ENCODE data around the gene BNIP5.

- TF ChIP-seq POLR2AphosphoS5 (IDR thresholded peaks at IDR 0.05; ENCODE audit: borderline replicate concordance, low read depth, low read length) (no peak), EZH2 (IDR thresholded peaks at IDR 0.05) (no peak), FOXP2 (optimal IDR thresholded peaks at IDR 0.05; ENCODE audit: control extremely low read depth, extremely low read length, insufficient read depth) (no peak)
These were observed 34.5 kb upstream of the BNIP5 start for GRCh38 chr6:36371211-36371610.
